ENCODE data around the gene FCGR3B.
A peak's percentile ranks its signal among the peaks of the same experiment; 100 is the strongest.
"Not testable (repeated sequence)": the region's sequence is repeated elsewhere in the genome, so short reads cannot be mapped to it uniquely, and the experiment has no call there.

Gene FCGR3B
- total RNA-seq: 0 to 2.2 (median 0.28) reads per million in 17 experiments

GRCh38 chr1:161631076-161631475 is at the start of gene FCGR3B:
TSS of gene FCGR3B (minus strand) at chr1:161631176. CDS start at chr1:161631094, 82 bp downstream.
- no peak for DNase-seq

- peak; percentile 7 to 53 (median 31) for DNase-seq
These were observed 47.5 kb upstream of the FCGR3B start for GRCh38 chr1:161678500-161678899.

DNA sequence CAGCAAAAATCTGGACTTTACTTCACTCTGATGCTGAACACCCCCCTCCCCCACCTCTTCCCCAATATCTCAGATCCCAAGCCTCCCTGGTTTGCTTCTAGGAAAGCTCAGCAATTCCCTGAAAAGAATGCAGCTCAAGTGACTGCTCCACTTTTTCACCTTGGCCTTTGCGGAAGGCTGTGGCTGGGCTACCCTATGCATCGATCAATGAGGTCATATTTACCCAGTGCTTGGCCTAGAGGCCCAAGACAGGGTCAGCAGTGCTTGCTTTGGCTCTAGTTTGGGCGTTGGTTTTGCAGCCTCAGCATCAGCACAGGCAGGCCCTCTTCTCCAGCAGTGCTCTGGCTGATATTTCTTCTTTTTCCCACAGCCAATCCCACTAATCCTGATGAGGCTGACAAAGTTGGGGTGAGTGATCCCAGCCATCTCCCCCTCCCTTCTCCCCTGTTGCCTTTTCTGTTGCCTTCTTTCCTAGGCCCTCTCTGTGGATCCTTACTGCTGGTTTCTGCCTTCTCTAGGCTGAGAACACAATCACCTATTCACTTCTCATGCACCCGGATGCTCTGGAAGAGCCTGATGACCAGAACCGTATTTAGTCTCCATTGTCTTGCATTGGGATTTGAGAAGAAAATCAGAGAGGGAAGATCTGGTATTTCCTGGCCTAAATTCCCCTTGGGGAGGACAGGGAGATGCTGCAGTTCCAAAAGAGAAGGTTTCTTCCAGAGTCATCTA is 46.1 kb upstream of the FCGR3B start:
- no peak for DNase-seq

GRCh38 chr1:161676441-161676840 is 45.5 kb upstream of the FCGR3B start:
- DNase-seq: no peak

DNA sequence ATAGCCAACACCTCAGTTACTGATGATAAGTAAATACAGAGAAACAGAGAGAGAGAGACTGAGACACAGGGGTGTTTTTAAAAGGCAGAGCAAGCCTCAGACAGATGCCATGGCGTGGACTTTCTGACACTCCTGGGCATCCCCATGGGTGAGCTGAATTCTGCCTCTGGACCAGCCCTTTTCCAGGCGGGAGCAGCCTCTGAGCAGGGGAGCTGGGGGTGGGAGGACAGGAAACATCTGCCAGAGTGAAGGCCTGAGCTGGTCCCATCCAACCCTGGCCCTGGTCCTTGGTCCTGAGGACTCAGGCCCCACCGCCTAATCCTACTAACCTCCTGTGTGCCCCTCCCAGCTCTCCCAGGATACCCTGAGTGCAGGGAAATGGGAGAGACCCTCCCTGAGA is 43.9 kb upstream of the FCGR3B start:
- DNase-seq: not testable (repeated sequence)

DNA sequence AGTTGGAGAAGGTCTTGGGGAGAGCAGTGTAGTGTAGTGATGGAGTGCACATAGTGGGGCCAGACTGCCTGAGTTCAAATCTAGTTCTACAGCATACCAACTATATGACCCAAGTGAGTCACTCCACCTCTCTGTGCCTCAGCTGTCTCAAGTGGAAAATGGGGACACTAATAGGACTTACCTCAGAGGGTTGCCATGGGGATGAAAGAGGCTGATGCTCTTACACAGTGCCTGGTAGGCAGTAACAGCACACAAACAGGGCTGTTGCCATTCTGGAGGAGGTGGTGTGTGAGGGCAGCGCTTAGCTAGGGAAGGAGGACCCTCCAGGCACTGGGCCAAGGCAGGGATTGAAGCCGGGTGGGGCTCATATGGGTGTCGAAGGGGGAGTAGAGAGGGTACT is 43.5 kb upstream of the FCGR3B start:
- DNase-seq: not testable (repeated sequence)

- not testable (repeated sequence) for DNase-seq
These were observed 42.5 kb upstream of the FCGR3B start for GRCh38 chr1:161673437-161673836.

GRCh38 chr1:161671045-161672020 is 40.4 kb upstream of the FCGR3B start:
- peak in 2 of 4 experiments; percentile 29 to 31 for DNase-seq

DNA sequence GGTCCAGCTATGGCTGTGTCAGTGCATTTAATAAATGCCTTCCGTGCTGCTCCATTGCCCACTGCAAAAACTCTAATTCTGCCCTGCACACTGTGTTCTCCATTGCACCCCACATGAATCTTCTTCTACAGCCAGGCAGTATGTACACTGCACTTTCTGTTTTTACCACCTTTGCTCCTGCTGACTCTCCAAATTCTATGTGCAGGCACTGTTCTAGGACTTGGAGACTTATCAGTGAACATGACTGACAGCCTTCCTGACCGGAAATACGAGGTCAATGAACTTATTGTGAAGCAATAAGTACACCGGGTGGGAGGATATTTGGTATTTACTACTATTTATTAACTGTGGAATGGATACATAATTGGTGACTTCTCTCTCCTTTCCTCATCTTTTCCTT is 33.7 kb upstream of the FCGR3B start:
- not testable (repeated sequence) for DNase-seq

- DNase-seq: not testable (repeated sequence)
These were observed 32.6 kb upstream of the FCGR3B start for GRCh38 chr1:161663569-161663968.

GRCh38 chr1:161662684-161663339 is 31.8 kb upstream of the FCGR3B start, which contains the start of gene FCGR2B:
TSS of gene FCGR2B (plus strand) at chr1:161663143. CDS start at chr1:161663242, 99 bp downstream.
- DNase-seq: not testable (repeated sequence)

DNA sequence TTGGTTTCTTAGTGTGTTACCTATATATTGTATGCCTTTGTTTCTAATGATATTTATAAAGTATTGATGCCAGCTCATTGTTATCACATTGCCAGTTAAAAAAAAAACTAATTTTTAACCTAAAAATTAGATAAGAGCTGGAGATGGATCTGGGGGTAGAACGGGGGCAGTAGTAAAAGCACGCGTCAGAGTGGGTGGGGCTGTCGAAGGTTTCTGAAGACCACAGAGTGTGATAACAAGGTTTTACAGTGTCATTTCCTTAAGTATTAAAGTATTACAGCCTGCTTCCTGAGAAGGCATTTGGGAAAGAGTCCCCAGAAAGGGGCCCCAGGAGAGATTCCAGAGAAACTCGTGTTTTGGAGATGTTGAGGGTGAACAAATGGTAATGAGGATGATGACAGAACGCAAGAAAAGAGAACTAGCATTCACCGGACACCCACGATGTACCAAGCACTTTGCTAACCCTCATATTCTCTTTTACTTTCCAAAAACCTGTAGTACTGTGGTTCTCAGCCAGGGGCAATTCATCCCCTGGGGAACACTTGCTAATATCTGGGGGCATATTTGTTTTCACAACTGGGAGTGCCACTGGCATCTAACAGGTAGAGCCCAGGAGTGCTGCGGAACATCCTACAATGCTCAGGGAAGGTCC is 30.8 kb upstream of the FCGR3B start:
- not testable (repeated sequence) for DNase-seq

GRCh38 chr1:161658524-161658923 is 27.5 kb upstream of the FCGR3B start:
- DNase-seq: not testable (repeated sequence)

- peak in 1 of 4 experiments; percentile 0 for DNase-seq
These were observed 23.0 kb upstream of the FCGR3B start for GRCh38 chr1:161653971-161654370.

DNA sequence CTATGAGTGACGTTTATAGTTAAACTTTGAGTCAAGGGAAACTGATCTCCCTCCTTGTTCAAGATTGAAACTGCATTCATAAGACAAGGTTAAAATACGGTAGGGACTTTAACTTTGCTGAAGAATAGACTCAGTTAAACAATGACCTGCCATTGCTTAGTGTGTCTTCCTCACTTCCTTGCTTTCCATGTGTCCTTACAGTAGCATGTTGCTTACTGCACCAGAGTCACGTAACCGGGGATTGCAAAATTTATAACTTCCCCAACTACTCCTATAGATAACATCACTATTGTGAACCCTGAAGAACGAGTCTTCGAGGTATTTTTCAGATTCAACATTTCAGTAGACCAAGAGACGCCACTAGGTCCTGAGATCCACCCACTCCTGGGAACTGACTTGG is 22.6 kb upstream of the FCGR3B start:
- not testable (repeated sequence) for DNase-seq

GRCh38 chr1:161647507-161648360 is 16.8 kb upstream of the FCGR3B start:
- DNase-seq: peak; percentile 24 to 64 (median 50)

GRCh38 chr1:161644855-161645254 is 13.9 kb upstream of the FCGR3B start:
- DNase-seq: peak in 3 of 4 experiments; percentile 0 to 37 (median 21)

DNA sequence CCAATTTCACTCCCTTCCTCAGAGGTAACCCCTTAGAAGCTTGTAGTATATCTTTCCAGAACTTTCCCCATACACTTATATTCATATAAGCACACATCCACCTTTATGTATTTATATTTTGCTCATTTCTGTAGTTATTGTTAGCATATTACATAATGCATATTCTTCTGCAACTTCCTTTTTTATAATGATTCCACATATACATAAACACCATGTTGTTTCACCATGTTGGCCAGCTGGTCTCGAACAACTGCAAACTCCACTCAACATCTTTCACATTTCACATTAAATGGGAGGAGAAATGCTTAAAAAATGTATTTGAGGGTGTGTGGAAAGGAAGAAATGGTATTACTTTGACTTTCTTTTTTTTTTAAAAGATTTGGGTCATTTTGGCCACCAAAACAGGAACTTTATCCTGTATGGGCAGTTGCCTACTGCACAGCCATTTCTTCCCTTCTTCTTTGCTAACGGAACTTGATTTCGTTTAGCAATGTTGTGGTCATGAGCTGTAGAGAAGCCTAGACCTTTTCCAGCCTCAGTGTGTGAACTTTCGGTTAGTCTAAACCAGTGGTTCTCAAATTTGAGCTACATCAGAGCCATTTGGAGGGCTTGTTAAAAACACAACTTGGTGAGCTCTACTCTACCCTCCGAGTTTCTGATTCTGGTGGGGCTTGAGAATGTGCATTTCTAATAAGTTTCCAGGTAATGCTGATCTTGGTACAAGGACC is 12.7 kb upstream of the FCGR3B start:
- peak in 3 of 4 experiments; percentile 44 to 61 (median 61) for DNase-seq

GRCh38 chr1:161642697-161643096 is 11.7 kb upstream of the FCGR3B start:
- peak; percentile 35 to 92 (median 71) for DNase-seq

- not testable (repeated sequence) for DNase-seq
These were observed 8.2 kb upstream of the FCGR3B start for GRCh38 chr1:161639203-161639602.
